Measurements from ENCODE around the gene EIF3L. TPM values are rescaled to one million over a fixed set of nuclear protein-coding genes. Genes with fewer than 3 reads are reported as not detected.

Gene EIF3L
- total and polyA plus RNA-seq, 9 of the 15 experiments (the other 6 are each of a cell fraction or from before 2014, with no cell fraction given), result 257 to 699 (median 368) TPM

- TF ChIP-seq ZBTB49 (CRISPR knock-in tag; IDR thresholded peaks at IDR 0.05; ENCODE audit: borderline replicate concordance) (no peak), KDM5B (IDR thresholded peaks at IDR 0.05; ENCODE audit: insufficient replicate concordance, low read depth, low read length) (no peak), L3MBTL2 (IDR thresholded peaks at IDR 0.05) (no peak), ZNF146 (CRISPR knock-in tag; IDR thresholded peaks at IDR 0.05; ENCODE audit: unreplicated experiment) (no peak), ATF7 (IDR thresholded peaks at IDR 0.05) (no peak), ILK (tag; IDR thresholded peaks at IDR 0.05; ENCODE audit: borderline replicate concordance, low read depth) (no peak), ARID2 (IDR thresholded peaks at IDR 0.05) (no peak), PHF8 (IDR thresholded peaks at IDR 0.05; ENCODE audit: borderline replicate concordance, low read length) (peak; percentile 66; the same call in 1 of the 2 replicates), CCNT2 (IDR thresholded peaks at IDR 0.05; ENCODE audit: borderline replicate concordance, extremely low read depth, insufficient read length, low read depth, low read length) (peak; percentile 15), SIN3A (IDR thresholded peaks at IDR 0.05; ENCODE audit: borderline replicate concordance in 2 of 2, control insufficient read depth in 1 of 2, low read depth in 2 of 2, low read length in 2 of 2) (peak in 1 of 2 experiments; percentile 51; a peak in 1 of 4 replicates), ZKSCAN1 (IDR thresholded peaks at IDR 0.05; ENCODE audit: low read depth, low read length) (no peak), ZBED1 (IDR thresholded peaks at IDR 0.05) (no peak), NBN (IDR thresholded peaks at IDR 0.05; ENCODE audit: low read depth) (no peak), ZNF639 (CRISPR knock-in tag; conservative IDR thresholded peaks at IDR 0.05 in 1 of 2, IDR thresholded peaks at IDR 0.05 in 1 of 2) (peak in 1 of 2 experiments; percentile 61; a peak in 1 of 4 replicates), KHSRP (IDR thresholded peaks at IDR 0.05) (no peak), ZBTB7A (IDR thresholded peaks at IDR 0.05; ENCODE audit: borderline replicate concordance, control insufficient read depth, low read depth, low read length) (peak; percentile 57; the same call in 1 of the 2 replicates)
- TF ChIP-seq, protein P1, sequence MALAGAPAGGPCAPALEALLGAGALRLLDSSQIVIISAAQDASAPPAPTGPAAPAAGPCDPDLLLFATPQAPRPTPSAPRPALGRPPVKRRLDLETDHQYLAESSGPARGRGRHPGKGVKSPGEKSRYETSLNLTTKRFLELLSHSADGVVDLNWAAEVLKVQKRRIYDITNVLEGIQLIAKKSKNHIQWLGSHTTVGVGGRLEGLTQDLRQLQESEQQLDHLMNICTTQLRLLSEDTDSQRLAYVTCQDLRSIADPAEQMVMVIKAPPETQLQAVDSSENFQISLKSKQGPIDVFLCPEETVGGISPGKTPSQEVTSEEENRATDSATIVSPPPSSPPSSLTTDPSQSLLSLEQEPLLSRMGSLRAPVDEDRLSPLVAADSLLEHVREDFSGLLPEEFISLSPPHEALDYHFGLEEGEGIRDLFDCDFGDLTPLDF (CRISPR knock-in tag; IDR thresholded peaks at IDR 0.05), result no peak
These were observed 57.3 kb downstream of the EIF3L start (continued) for GRCh38 chr22:37906364-37907008.

Measured in K562 (cell line).